B cell (primary cell): Measurements from ENCODE around the gene C1QBP. TPM values are rescaled to one million over a fixed set of nuclear protein-coding genes. Genes with fewer than 3 reads are reported as not detected.

ENCODE experiments used
- ATAC-seq: fragments of 200-7000 bp; cut with Tn5 transposase; one replicate; pipeline ENCODE4 v1.10.0; 2021; ENCODE audit warnings: low read depth, mild to moderate bottlenecking, moderate number of reproducible peaks, moderate library complexity
- CTCF ChIA-PET: fragments of 350-600 bp; sonication (Branson Sonifier 250); formaldehyde crosslinking; loops from one replicate; lab custom pipeline; 2021; ENCODE audit warnings: antibody characterized with exemption, inconsistent platforms; lab: Charles Lee
- POLR2A ChIA-PET: fragments of 350-600 bp; sonication (Branson Sonifier 250); formaldehyde crosslinking; loops from one replicate; lab custom pipeline; 2021; ENCODE audit warnings: antibody characterized with exemption; lab: Charles Lee
- DNase-seq: peaks from one replicate; pipeline ENCODE4 v3.0.0; 2013
- H2AFZ ChIP-seq: 2 replicates; pipeline ENCODE4 v1.6.1; 2012; ENCODE audit warnings: mild to moderate bottlenecking, low read depth, low read length; ENCODE audit not compliant: insufficient read depth, poor library complexity, severe bottlenecking
- H3K27ac ChIP-seq, 2 donors: 1 replicate in 1 of 2; 2 replicates in 1 of 2; pipeline ENCODE4 v1.5.1; 2012 to 2013; ENCODE audit warnings: low read length in 2 of 2, mild to moderate bottlenecking in 2 of 2, moderate library complexity in 1 of 2
- H3K27me3 ChIP-seq, 4 experiments: fragments of 200-600 bp in 1 of 4; sonication (generic) in 1 of 4; replicated peaks in 1 of 4; 1 replicate in 2 of 4; 2 replicates in 2 of 4; pipeline versions ENCODE4 v1.6.1 to v1.7.0; 2013 to 2016; ENCODE audit warnings: low read length in 3 of 4, mild to moderate bottlenecking in 2 of 4, mixed read lengths in 1 of 4, moderate library complexity in 1 of 4; ENCODE audit not compliant: insufficient read depth in 4 of 4, control insufficient read depth in 3 of 4; ENCODE audit errors: control extremely low read depth in 1 of 4
- H3K36me3 ChIP-seq, 2 experiments: replicated peaks in 1 of 2; 1 replicate in 1 of 2; 2 replicates in 1 of 2; pipeline versions ENCODE4 v1.6.1 to v1.7.1; 2013; ENCODE audit warnings: low read length in 1 of 2; ENCODE audit not compliant: insufficient read depth in 2 of 2, control insufficient read depth in 1 of 2; ENCODE audit errors: control extremely low read depth in 1 of 2, extremely low read depth in 1 of 2
- H3K4me1 ChIP-seq, 2 donors: fragments of 200-600 bp in 1 of 2; sonication (generic) in 1 of 2; 1 replicate in 1 of 2; 2 replicates in 1 of 2; pipeline versions ENCODE4 v1.5.1 to v1.6.1; 2013 to 2017; ENCODE audit warnings: low read length in 2 of 2; ENCODE audit not compliant: control insufficient read depth in 2 of 2, insufficient read depth in 2 of 2
- H3K4me2 ChIP-seq: replicated peaks from 2 replicates; pipeline ENCODE3; 2012; ENCODE audit warnings: mild to moderate bottlenecking, low read depth, low read length; ENCODE audit not compliant: poor library complexity, severe bottlenecking
- H3K4me3 ChIP-seq, 5 experiments: fragments of 200-600 bp in 1 of 5; sonication (generic) in 1 of 5; 1 replicate in 3 of 5; 2 replicates in 2 of 5; pipeline versions ENCODE4 v1.5.1 to v1.7.0; 2011 to 2016; ENCODE audit warnings: low read length in 4 of 5, mild to moderate bottlenecking in 4 of 5, low read depth in 2 of 5, control low read depth in 1 of 5, moderate library complexity in 1 of 5; ENCODE audit not compliant: insufficient read depth in 1 of 5; ENCODE audit errors: control extremely low read depth in 1 of 5, extremely low read depth in 1 of 5
- H3K79me2 ChIP-seq: fragments of 200-600 bp; sonication (generic); one replicate; pipeline ENCODE4 v1.6.0; 2016; ENCODE audit warnings: low read length; ENCODE audit not compliant: control insufficient read depth, insufficient read depth
- H3K9ac ChIP-seq: fragments of 200-600 bp; sonication (generic); 2 replicates; pipeline ENCODE4 v1.6.1; 2017; ENCODE audit warnings: mild to moderate bottlenecking, low read length, moderate library complexity
- H3K9me3 ChIP-seq, 3 donors: one replicate each; pipeline versions ENCODE4 v1.6.1 to v1.7.1; 2013; ENCODE audit warnings: low read length in 2 of 3; ENCODE audit not compliant: control insufficient read depth in 2 of 3, insufficient read depth in 1 of 3; ENCODE audit errors: control extremely low read depth in 1 of 3
- H4K20me1 ChIP-seq: 2 replicates; pipeline ENCODE4 v1.6.0; 2012; ENCODE audit warnings: mild to moderate bottlenecking, low read length; ENCODE audit not compliant: insufficient read depth, control insufficient read depth, poor library complexity, severe bottlenecking
- H3K27ac Mint-ChIP-seq: one replicate; pipeline ENCODE4 v1.8.0; 2021; ENCODE audit warnings: mixed read lengths
- H3K27me3 Mint-ChIP-seq: one replicate; pipeline ENCODE4 v1.8.0; 2021; ENCODE audit warnings: mixed read lengths
- H3K4me1 Mint-ChIP-seq: one replicate; pipeline ENCODE4 v1.8.0; 2021; ENCODE audit warnings: mixed read lengths
- H3K4me3 Mint-ChIP-seq: one replicate; pipeline ENCODE4 v1.8.0; 2021; ENCODE audit warnings: mixed read lengths
- H3K9me3 Mint-ChIP-seq: one replicate; pipeline ENCODE4 v1.8.0; 2022; ENCODE audit warnings: mixed read lengths; ENCODE audit not compliant: insufficient read depth
- CTCF ChIP-seq: fragments of 200-600 bp; IDR thresholded peaks from one replicate; pipeline ENCODE4 v1.8.0; 2022; ENCODE audit warnings: antibody characterized with exemption, mild to moderate bottlenecking
- EZH2 ChIP-seq: IDR thresholded peaks from 2 replicates; pipeline ENCODE4 v1.6.1; 2012; ENCODE audit warnings: borderline replicate concordance, low read depth, mild to moderate bottlenecking, moderate library complexity, low read length; ENCODE audit not compliant: insufficient read depth, poor library complexity, severe bottlenecking
- WGBS: methylation state at CpG from one replicate; pipeline ENCODE4 v1.1.5; 2013; ENCODE audit warnings: missing lambda C conversion rate; ENCODE audit not compliant: insufficient coverage; 5-methylcytosine and 5-hydroxymethylcytosine counted together
- intact Hi-C: fragments of 100-400 bp; cut with micrococcal nuclease; formaldehyde crosslinking; loops from one replicate; pipeline ENCODE4 v1.10.0; 2022
- polyA plus RNA-seq: library from polyadenylated mRNA; depleted of rRNA; stranded (reverse); fragments of >200 nt; gene quantifications from 2 replicates; pipeline ENCODE4 v1.2.3, GENCODE V29; 2012
- total RNA-seq, 2 donors: library from RNA; stranded (reverse); fragments of 120-200 nt in 1 of 2; gene quantifications; 1 replicate in 1 of 2; 2 replicates in 1 of 2; pipeline versions ENCODE4 v1.2.3 to v1.2.4, GENCODE V29; 2013 to 2022

Gene C1QBP
- total and polyA plus RNA-seq, 2 donors (not counting 1 experiment from before 2014, with no cell fraction given), result 60.3 to 62.2 TPM

DNA sequence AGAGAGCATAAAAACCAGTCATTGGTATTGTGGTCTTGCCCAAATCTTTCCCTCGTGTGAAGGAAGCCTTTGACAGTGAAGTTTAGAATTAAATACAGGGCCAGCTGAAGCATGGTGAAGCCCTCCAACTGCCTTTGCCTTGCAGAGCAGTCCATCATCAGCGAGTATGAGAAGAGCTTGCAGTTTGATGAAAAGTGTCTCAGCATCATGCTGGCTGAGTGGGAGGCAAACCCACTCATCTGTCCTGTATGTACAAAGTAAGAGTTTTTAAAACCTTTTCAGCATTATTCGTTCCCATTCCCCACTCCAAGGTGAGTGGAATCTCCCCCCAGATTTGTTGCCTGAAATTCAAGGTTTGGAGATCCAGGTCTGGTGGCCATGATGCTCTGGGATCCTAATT, 13.1 kb downstream of the C1QBP start:
- no peak for DNase-seq
- Mint-ChIP-seq H3K9me3 (no peaks in the 10 kb centered on the region), H3K4me3 (no peak overlapping the region), H3K27ac (no peak overlapping the region), H3K27me3 (no peaks in the 10 kb centered on the region), H3K4me1 (peaks cover 31% of the 10 kb centered on the region)
- Histone ChIP-seq H2AFZ (no peak overlapping the region), H3K9me3 (no peaks in the 10 kb centered on the region), H4K20me1 (peaks cover 50% of the 10 kb centered on the region), H3K79me2 (peaks cover 79% of the 10 kb centered on the region), H3K36me3 (peaks cover 7 to 91% of the 10 kb centered on the region in 2 experiments), H3K27me3 (no peaks in the 10 kb centered on the region), H3K4me1 (peaks cover 5 to 7% of the 10 kb centered on the region in 2 donors), H3K4me3 (no peak overlapping the region), H3K4me2 (no peak overlapping the region), H3K9ac (no peak overlapping the region), H3K27ac (no peak overlapping the region)
- ChIA-PET POLR2A (interaction anchor here (0.7 kb wide), 1 partner anchor 60 kb away, joined by 5 read pairs; no protein-coding TSS in a partner anchor), CTCF (interaction anchor here (0.7 kb wide), 2 partner anchors 21 to 232 kb away, joined by 3 read pairs; no protein-coding TSS in a partner anchor)
- no peak for ATAC-seq
- TF ChIP-seq CTCF (no peak), EZH2 (no peak)
- 0% methylated on average over 1 of the region's 3 CpGs for WGBS
- intact Hi-C loops, result no loop called here

- no CpG with 5 or more reads among the region's 1 CpG for WGBS
- ATAC-seq (no peak), DNase-seq (no peak)
- Histone ChIP-seq H4K20me1 (peaks cover 52% of the 10 kb centered on the region), H3K4me2 (no peak overlapping the region), H3K27me3 (no peaks in the 10 kb centered on the region), H3K27ac (no peak overlapping the region), H3K79me2 (peaks cover 80% of the 10 kb centered on the region), H3K4me3 (no peak overlapping the region), H3K9me3 (no peaks in the 10 kb centered on the region), H3K36me3 (peaks cover 7 to 83% of the 10 kb centered on the region in 2 experiments), H2AFZ (no peak overlapping the region), H3K9ac (no peak overlapping the region), H3K4me1 (peaks cover 9 to 12% of the 10 kb centered on the region in 2 donors)
- H3K9me3 Mint-ChIP-seq, result no peaks in the 10 kb centered on the region
- ChIA-PET CTCF (no interaction called here), POLR2A (no interaction called here)
- H3K27me3 Mint-ChIP-seq, result no peaks in the 10 kb centered on the region
- TF ChIP-seq EZH2, result no peak
- no peak for TF ChIP-seq CTCF
- intact Hi-C loops, result no loop called here
- H3K4me3 Mint-ChIP-seq, result no peak overlapping the region
- no peak overlapping the region for H3K27ac Mint-ChIP-seq
- peaks cover 37% of the 10 kb centered on the region for H3K4me1 Mint-ChIP-seq
Measured at GRCh38 chr17:5424909-5425308, 14.0 kb downstream of the C1QBP start.
